ENCODE data around the gene BRD7.

The BRD7 gene

DNA sequence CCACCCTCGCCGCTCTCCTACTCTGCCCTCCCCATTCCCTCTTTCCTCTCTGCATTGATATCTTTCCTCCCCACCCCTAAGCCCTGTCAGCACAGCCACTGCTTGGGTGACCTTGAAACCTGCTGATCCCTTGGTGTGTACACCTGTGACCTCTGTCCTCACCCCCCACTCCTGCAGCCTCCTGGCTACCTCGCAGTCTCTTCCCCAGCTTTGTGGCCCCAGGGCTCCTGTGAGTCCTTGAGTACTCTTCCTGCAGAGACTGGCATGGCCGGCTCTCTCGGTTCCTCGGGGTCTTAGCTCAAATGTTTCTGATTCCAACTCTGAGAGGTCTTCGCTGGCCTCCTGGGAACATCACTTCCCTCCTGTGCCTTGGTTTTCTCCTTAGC is 70.7 kb downstream of the BRD7 start:
- Histone ChIP-seq H3K27me3 (ENCODE audit: low read depth, low read length) (no peaks in the 10 kb centered on the region), H3K36me3 (ENCODE audit: control insufficient read depth in 1 of 2, insufficient read depth in 2 of 2, low read length in 2 of 2) (peaks cover 0 to 8% of the 10 kb centered on the region in 2 donors), H3K4me3 (ENCODE audit: low read depth in 1 of 2, low read length in 2 of 2) (no peak overlapping the region), H3K9me3 (ENCODE audit: control insufficient read depth in 1 of 2, low read length in 2 of 2) (no peaks in the 10 kb centered on the region), H3K4me1 (ENCODE audit: control insufficient read depth in 1 of 2, insufficient read depth in 2 of 2, low read length in 2 of 2) (no peaks in the 10 kb centered on the region), H3K27ac (ENCODE audit: low read length) (no peak overlapping the region)

DNA sequence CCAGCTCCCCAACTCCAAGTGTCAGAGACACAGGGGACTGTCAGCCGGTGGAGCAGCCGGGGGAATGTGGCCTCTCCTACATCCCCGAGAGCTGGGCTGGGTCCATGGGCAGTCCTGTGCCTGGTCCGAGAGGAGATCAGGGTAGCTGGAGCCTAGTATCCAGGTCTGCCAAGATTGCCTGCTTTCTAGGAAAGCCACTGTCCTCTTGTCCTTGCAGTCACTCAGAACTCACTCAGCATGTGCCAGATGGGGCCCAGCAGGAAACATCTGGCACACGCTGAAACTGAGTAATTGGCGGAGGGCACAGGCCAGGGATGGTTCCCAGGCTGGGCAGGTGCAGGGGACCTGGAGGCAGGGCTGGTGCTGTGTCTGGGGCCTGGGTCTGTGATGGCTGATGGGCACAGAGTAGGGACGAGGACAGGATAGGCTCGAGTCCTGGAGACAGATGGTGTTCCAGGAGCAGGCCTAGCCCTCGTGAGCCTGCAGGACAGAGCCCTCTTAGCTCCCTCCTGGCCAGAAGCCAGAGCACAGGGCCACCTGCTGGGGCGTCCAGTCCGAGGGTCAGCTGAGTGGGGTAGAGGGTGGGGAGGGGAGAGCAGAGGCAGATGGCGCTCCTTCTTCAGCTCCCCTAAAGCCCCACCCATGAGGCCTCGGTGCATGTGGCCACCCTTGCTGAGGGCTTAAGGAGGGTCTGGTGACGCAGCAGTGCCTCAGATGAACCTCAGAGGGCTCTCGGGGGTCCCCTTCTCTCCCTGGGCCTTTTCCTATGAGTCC is 71.3 kb downstream of the BRD7 start:
- Histone ChIP-seq H3K27ac (ENCODE audit: low read length) (no peak overlapping the region), H3K4me3 (ENCODE audit: low read depth in 1 of 2, low read length in 2 of 2) (no peak overlapping the region), H3K27me3 (ENCODE audit: low read depth, low read length) (no peaks in the 10 kb centered on the region), H3K36me3 (ENCODE audit: control insufficient read depth in 1 of 2, insufficient read depth in 2 of 2, low read length in 2 of 2) (peaks cover 0 to 8% of the 10 kb centered on the region in 2 donors), H3K9me3 (ENCODE audit: control insufficient read depth in 1 of 2, low read length in 2 of 2) (no peaks in the 10 kb centered on the region), H3K4me1 (ENCODE audit: control insufficient read depth in 1 of 2, insufficient read depth in 2 of 2, low read length in 2 of 2) (no peaks in the 10 kb centered on the region)

DNA sequence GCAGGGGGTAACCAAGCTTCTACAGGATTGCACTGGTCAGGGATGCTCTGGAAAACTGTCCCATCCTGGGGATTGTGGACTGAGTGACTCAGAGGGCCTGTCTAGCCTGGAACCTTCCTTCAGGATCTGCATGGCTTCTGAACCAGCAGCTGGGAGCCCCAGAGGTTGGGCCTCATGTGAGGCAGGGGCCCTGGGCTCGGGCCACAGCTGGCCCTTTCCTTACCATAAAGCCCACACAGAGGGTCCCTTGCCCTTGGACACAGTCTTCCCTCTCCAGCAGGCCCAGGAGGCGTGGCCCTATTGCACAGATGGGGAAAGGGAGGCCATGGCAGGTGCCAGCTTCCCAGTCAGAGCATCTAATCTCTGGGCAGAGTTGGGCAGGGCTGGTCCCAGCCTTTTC is 72.0 kb downstream of the BRD7 start:
- H3K27ac ChIP-seq (ENCODE audit: low read length) = no peak overlapping the region
- no peaks in the 10 kb centered on the region for H3K9me3 ChIP-seq (ENCODE audit: control insufficient read depth in 1 of 2, low read length in 2 of 2)
- H3K27me3 ChIP-seq (ENCODE audit: low read depth, low read length) = no peaks in the 10 kb centered on the region
- peaks cover 0 to 8% of the 10 kb centered on the region in 2 donors for H3K36me3 ChIP-seq (ENCODE audit: control insufficient read depth in 1 of 2, insufficient read depth in 2 of 2, low read length in 2 of 2)
- H3K4me3 ChIP-seq (ENCODE audit: low read depth in 1 of 2, low read length in 2 of 2) = no peak overlapping the region
- no peaks in the 10 kb centered on the region for H3K4me1 ChIP-seq (ENCODE audit: control insufficient read depth in 1 of 2, insufficient read depth in 2 of 2, low read length in 2 of 2)

DNA sequence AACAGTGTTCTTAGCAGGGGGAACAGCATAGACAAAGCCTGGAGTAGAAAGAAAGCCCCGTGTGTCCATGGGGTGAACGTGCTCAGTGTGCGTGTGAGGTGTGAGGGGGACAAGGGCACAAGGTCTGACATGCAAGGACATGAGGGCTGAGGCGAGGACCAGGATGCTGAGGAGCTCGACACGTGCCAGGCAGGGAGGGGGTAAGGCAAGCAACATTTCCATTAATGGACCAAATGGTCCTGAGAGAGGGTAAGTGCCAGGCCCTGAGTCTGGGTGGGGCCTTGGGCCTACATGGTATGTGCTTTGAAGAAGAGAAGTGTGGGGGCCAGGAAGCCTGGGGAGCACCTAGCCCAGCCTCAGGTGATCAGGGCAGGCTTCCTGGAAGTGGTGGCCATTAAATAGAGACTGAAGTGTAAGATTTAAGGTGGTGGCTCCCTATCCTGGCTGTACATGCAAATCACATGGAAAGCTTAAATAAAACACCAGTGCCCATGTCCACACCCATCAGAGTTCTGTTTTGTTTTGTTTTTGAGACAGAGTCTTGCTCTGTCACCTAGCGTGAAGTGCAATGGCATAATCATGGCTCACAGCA is 73.2 kb downstream of the BRD7 start:
- Histone ChIP-seq H3K36me3 (ENCODE audit: control insufficient read depth in 1 of 2, insufficient read depth in 2 of 2, low read length in 2 of 2) (peaks cover 0 to 4% of the 10 kb centered on the region in 2 donors), H3K27me3 (ENCODE audit: low read depth, low read length) (no peaks in the 10 kb centered on the region), H3K4me3 (ENCODE audit: low read depth in 1 of 2, low read length in 2 of 2) (no peak overlapping the region), H3K9me3 (ENCODE audit: control insufficient read depth in 1 of 2, low read length in 2 of 2) (no peaks in the 10 kb centered on the region), H3K27ac (ENCODE audit: low read length) (no peak overlapping the region), H3K4me1 (ENCODE audit: control insufficient read depth in 1 of 2, insufficient read depth in 2 of 2, low read length in 2 of 2) (no peaks in the 10 kb centered on the region)

DNA sequence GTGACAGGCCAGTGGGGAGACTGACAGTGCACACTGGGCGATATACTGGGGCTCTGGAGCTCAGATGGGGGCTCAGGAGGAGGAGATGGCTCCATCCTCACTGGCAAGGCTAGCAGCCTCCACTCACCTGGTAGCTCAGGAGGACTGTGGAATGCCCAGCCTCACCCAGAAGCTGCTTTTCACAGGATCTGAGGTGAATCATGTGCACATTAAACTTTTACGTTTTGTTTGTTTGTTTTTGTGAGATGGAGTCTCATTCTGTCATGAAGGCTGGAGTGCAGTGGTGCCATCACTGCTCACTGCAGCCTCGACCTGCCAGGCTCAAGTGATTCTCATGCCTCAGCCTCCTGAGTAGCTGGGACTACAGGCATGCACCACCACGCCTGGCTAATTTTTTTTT is 73.8 kb downstream of the BRD7 start:
- Histone ChIP-seq H3K27me3 (ENCODE audit: low read depth, low read length) (no peaks in the 10 kb centered on the region), H3K9me3 (ENCODE audit: control insufficient read depth in 1 of 2, low read length in 2 of 2) (no peaks in the 10 kb centered on the region), H3K27ac (ENCODE audit: low read length) (no peak overlapping the region), H3K36me3 (ENCODE audit: control insufficient read depth in 1 of 2, insufficient read depth in 2 of 2, low read length in 2 of 2) (peaks cover 0 to 3% of the 10 kb centered on the region in 2 donors), H3K4me3 (ENCODE audit: low read depth in 1 of 2, low read length in 2 of 2) (no peak overlapping the region), H3K4me1 (ENCODE audit: control insufficient read depth in 1 of 2, insufficient read depth in 2 of 2, low read length in 2 of 2) (no peaks in the 10 kb centered on the region)

DNA sequence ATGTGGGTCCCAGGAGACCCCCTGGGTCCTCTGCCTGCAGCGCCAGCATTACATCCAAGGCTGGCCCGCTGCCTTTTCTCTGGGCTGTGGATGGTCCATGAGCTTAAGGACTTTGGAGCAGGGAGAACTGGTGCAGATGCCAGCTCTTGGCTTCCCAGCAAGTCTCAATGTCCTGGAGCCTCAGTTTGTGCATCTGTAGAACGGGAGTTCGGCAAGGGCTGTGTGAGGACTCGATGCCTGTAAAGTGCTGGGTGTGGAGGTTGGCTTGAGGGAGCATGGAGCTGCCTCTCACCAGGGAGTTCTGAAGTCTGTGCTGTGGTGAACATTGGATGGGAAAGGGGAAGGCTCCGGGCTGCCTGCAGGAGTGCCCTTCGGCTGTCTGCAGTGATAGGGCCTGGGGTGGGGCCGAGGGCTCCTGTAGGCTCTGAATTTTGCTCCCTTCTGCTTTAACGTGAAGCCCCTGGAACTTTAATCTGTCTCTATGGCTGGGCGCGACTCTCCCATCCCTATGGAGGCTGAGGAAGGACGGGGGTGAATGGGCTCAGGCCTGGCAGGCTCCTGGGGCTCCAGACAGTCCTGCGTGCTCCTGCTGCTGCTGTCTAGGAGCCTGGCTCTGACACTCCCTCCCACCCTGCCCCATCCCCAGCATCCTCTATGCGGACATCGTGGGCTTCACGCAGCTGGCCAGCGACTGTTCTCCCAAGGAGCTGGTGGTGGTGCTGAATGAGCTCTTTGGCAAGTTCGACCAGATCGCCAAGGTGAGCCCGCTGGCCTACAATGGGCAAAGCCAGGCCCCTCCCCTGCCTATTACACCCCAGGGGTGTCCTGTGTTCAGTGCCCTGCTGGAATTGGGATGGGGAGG is 74.6 kb downstream of the BRD7 start:
- Histone ChIP-seq H3K4me3 (ENCODE audit: low read depth in 1 of 2, low read length in 2 of 2) (no peak overlapping the region), H3K27ac (ENCODE audit: low read length) (no peak overlapping the region), H3K36me3 (ENCODE audit: control insufficient read depth in 1 of 2, insufficient read depth in 2 of 2, low read length in 2 of 2) (peaks cover 0 to 3% of the 10 kb centered on the region in 2 donors), H3K9me3 (ENCODE audit: control insufficient read depth in 1 of 2, low read length in 2 of 2) (no peaks in the 10 kb centered on the region), H3K27me3 (ENCODE audit: low read depth, low read length) (no peaks in the 10 kb centered on the region), H3K4me1 (ENCODE audit: control insufficient read depth in 1 of 2, insufficient read depth in 2 of 2, low read length in 2 of 2) (no peaks in the 10 kb centered on the region)

DNA sequence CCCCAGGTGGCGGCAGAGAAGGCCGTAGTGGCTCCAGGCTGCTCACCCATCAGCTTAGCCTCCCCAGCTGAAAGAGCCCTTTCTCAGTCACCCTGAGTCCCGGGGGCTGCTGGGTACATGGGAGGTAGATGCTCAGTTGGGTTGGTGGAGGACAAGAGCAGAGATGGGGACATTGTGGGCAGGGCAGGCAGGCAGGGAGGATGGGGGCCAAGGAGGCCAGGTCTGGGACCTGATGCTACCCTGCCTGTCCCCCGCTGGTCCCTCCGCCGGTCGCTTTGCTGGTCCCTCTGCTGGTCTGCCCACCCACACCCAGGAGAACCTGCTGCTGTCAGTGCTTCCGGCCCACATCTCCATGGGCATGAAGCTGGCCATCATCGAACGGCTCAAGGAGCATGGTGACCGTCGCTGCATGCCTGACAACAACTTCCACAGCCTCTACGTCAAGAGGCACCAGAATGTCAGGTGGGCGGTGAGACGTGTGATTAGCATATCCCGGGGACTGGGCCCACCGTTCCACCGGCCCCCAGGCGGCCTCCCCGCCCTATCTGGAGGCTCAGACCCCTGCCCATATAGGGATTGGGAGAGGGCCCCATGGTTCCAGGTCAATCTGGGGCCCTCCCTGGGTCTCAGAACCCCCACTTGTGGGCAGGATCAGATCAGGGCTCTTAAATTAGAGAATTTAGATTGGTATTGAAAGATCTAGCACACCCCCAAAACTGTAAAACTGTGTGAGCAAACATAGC is 75.6 kb downstream of the BRD7 start:
- peaks cover 0 to 3% of the 10 kb centered on the region in 2 donors for H3K36me3 ChIP-seq (ENCODE audit: control insufficient read depth in 1 of 2, insufficient read depth in 2 of 2, low read length in 2 of 2)
- no peak overlapping the region for H3K27ac ChIP-seq (ENCODE audit: low read length)
- H3K4me3 ChIP-seq (ENCODE audit: low read depth in 1 of 2, low read length in 2 of 2) = no peak overlapping the region
- H3K9me3 ChIP-seq (ENCODE audit: control insufficient read depth in 1 of 2, low read length in 2 of 2) = no peaks in the 10 kb centered on the region
- H3K4me1 ChIP-seq (ENCODE audit: control insufficient read depth in 1 of 2, insufficient read depth in 2 of 2, low read length in 2 of 2) = no peaks in the 10 kb centered on the region
- no peaks in the 10 kb centered on the region for H3K27me3 ChIP-seq (ENCODE audit: low read depth, low read length)

GRCh38 chr16:50292566-50292948 is 76.2 kb downstream of the BRD7 start:
- Histone ChIP-seq H3K4me3 (ENCODE audit: low read depth in 1 of 2, low read length in 2 of 2) (no peak overlapping the region), H3K36me3 (ENCODE audit: control insufficient read depth in 1 of 2, insufficient read depth in 2 of 2, low read length in 2 of 2) (peaks cover 0 to 3% of the 10 kb centered on the region in 2 donors), H3K4me1 (ENCODE audit: control insufficient read depth in 1 of 2, insufficient read depth in 2 of 2, low read length in 2 of 2) (no peaks in the 10 kb centered on the region), H3K9me3 (ENCODE audit: control insufficient read depth in 1 of 2, low read length in 2 of 2) (no peaks in the 10 kb centered on the region), H3K27me3 (ENCODE audit: low read depth, low read length) (no peaks in the 10 kb centered on the region), H3K27ac (ENCODE audit: low read length) (no peak overlapping the region)

- H3K36me3 ChIP-seq (ENCODE audit: control insufficient read depth in 1 of 2, insufficient read depth in 2 of 2, low read length in 2 of 2) = peaks cover 0 to 3% of the 10 kb centered on the region in 2 donors
- no peaks in the 10 kb centered on the region for H3K9me3 ChIP-seq (ENCODE audit: control insufficient read depth in 1 of 2, low read length in 2 of 2)
- H3K4me1 ChIP-seq (ENCODE audit: control insufficient read depth in 1 of 2, insufficient read depth in 2 of 2, low read length in 2 of 2) = no peaks in the 10 kb centered on the region
- H3K4me3 ChIP-seq (ENCODE audit: low read depth in 1 of 2, low read length in 2 of 2) = no peak overlapping the region
- H3K27ac ChIP-seq (ENCODE audit: low read length) = no peak overlapping the region
- H3K27me3 ChIP-seq (ENCODE audit: low read depth, low read length) = no peaks in the 10 kb centered on the region
These were observed 76.8 kb downstream of the BRD7 start for GRCh38 chr16:50291719-50292565.

- Histone ChIP-seq H3K27ac (ENCODE audit: low read length) (no peak overlapping the region), H3K9me3 (ENCODE audit: control insufficient read depth in 1 of 2, low read length in 2 of 2) (no peaks in the 10 kb centered on the region), H3K27me3 (ENCODE audit: low read depth, low read length) (no peaks in the 10 kb centered on the region), H3K4me1 (ENCODE audit: control insufficient read depth in 1 of 2, insufficient read depth in 2 of 2, low read length in 2 of 2) (no peaks in the 10 kb centered on the region), H3K36me3 (ENCODE audit: control insufficient read depth in 1 of 2, insufficient read depth in 2 of 2, low read length in 2 of 2) (peaks cover 0 to 3% of the 10 kb centered on the region in 2 donors), H3K4me3 (ENCODE audit: low read depth in 1 of 2, low read length in 2 of 2) (no peak overlapping the region)
These were observed 77.9 kb downstream of the BRD7 start for GRCh38 chr16:50290856-50291255.
